GM23338 (cell line): Measurements from ENCODE around the gene KRTAP10-10. TPM values are rescaled to one million over a fixed set of nuclear protein-coding genes. Genes with fewer than 3 reads are reported as not detected.

Experiments used
- ATAC-seq: fragments of 200-7000 bp; cut with Tn5 transposase; 3 replicates; pipeline ENCODE4 v1.9.1; 2020
- DNase-seq: peaks from one replicate; pipeline ENCODE4 v3.0.0-alpha.2; 2015; ENCODE audit warnings: low spot score
- H2AFZ ChIP-seq: fragments of 200-600 bp; sonication (generic); 2 replicates; pipeline ENCODE4 v1.8.0; 2016; ENCODE audit warnings: antibody characterized with exemption, mild to moderate bottlenecking, moderate library complexity
- H3F3A ChIP-seq: fragments of 200-600 bp; sonication (generic); replicated peaks from 2 replicates; pipeline ENCODE4 v1.8.0; 2017; ENCODE audit warnings: antibody characterized with exemption, mixed run types, low read depth
- H3K27ac ChIP-seq: fragments of 200-600 bp; sonication (generic); 2 replicates; pipeline ENCODE4 v1.6.1; 2016; ENCODE audit warnings: low read depth
- H3K27me3 ChIP-seq: fragments of 200-600 bp; sonication (generic); 2 replicates; pipeline ENCODE4 v1.8.0; 2016; ENCODE audit warnings: mild to moderate bottlenecking, mixed run types, moderate library complexity; ENCODE audit not compliant: insufficient read depth
- H3K36me3 ChIP-seq: fragments of 200-600 bp; sonication (generic); 2 replicates; pipeline ENCODE4 v1.8.0; 2016; ENCODE audit warnings: mild to moderate bottlenecking; ENCODE audit not compliant: insufficient read depth
- H3K4me1 ChIP-seq: fragments of 200-600 bp; sonication (generic); 2 replicates; pipeline ENCODE4 v1.8.0; 2016; ENCODE audit warnings: mild to moderate bottlenecking, moderate library complexity; ENCODE audit not compliant: insufficient read depth
- H3K4me2 ChIP-seq: fragments of 200-600 bp; sonication (generic); 2 replicates; pipeline ENCODE4 v1.7.1; 2017; ENCODE audit warnings: mixed run types
- H3K4me3 ChIP-seq: fragments of 200-600 bp; sonication (generic); 2 replicates; pipeline ENCODE4 v1.6.1; 2016; ENCODE audit warnings: mixed run types
- H3K79me2 ChIP-seq: fragments of 200-600 bp; sonication (generic); replicated peaks from 2 replicates; pipeline ENCODE4 v1.8.0; 2017; ENCODE audit warnings: mild to moderate bottlenecking; ENCODE audit not compliant: insufficient read depth
- H3K9me2 ChIP-seq: fragments of 200-600 bp; sonication (generic); 2 replicates; pipeline ENCODE4 v1.8.0; 2017; ENCODE audit not compliant: insufficient read depth
- H4K20me1 ChIP-seq: fragments of 200-600 bp; sonication (generic); replicated peaks from 2 replicates; pipeline ENCODE4 v1.8.0; 2017; ENCODE audit warnings: mild to moderate bottlenecking; ENCODE audit not compliant: insufficient read depth
- H3K27ac Mint-ChIP-seq: 2 replicates; pipeline ENCODE4 v1.8.0; 2020; ENCODE audit warnings: inconsistent platforms, mild to moderate bottlenecking, moderate library complexity, mixed read lengths
- H3K27me3 Mint-ChIP-seq: 3 replicates; pipeline ENCODE4 v1.8.0; 2022; ENCODE audit warnings: low read depth, mild to moderate bottlenecking, moderate library complexity, mixed read lengths, inconsistent platforms; ENCODE audit not compliant: insufficient read depth, poor library complexity
- H3K36me3 Mint-ChIP-seq: 3 replicates; pipeline ENCODE4 v1.8.0; 2021; ENCODE audit warnings: low read depth, mild to moderate bottlenecking, inconsistent platforms, moderate library complexity, mixed read lengths
- H3K4me1 Mint-ChIP-seq: 3 replicates; pipeline ENCODE4 v1.8.0; 2020; ENCODE audit warnings: mild to moderate bottlenecking, inconsistent platforms, mixed read lengths
- H3K4me3 Mint-ChIP-seq: 3 replicates; pipeline ENCODE4 v1.8.0; 2021; ENCODE audit warnings: moderate library complexity, mild to moderate bottlenecking, inconsistent platforms, mixed read lengths
- H3K9me3 Mint-ChIP-seq: 3 replicates; pipeline ENCODE4 v1.8.0; 2020; ENCODE audit warnings: moderate library complexity, mild to moderate bottlenecking, inconsistent platforms, mixed read lengths
- CREB1 ChIP-seq: fragments of 250-450 bp; sonication (Bioruptor Pico); IDR thresholded peaks from 2 replicates; pipeline ENCODE4 v1.5.0; 2020; ENCODE audit warnings: low read depth, mild to moderate bottlenecking, moderate library complexity
- ETS1 ChIP-seq: IDR thresholded peaks from 2 replicates; pipeline ENCODE4 v1.6.1; 2016; ENCODE audit warnings: antibody characterized with exemption
- JUNB ChIP-seq: IDR thresholded peaks from one replicate; pipeline ENCODE4 v1.6.1; 2016; ENCODE audit warnings: antibody characterized with exemption; ENCODE audit not compliant: unreplicated experiment
- NANOG ChIP-seq: IDR thresholded peaks from 2 replicates; pipeline ENCODE4 v1.6.1; 2016; ENCODE audit warnings: antibody characterized with exemption, borderline replicate concordance
- POLR2AphosphoS5 ChIP-seq: IDR thresholded peaks from 2 replicates; pipeline ENCODE4 v1.6.1; 2016; ENCODE audit warnings: antibody characterized with exemption, low read depth
- REST ChIP-seq: IDR thresholded peaks from one replicate; pipeline ENCODE4 v1.6.1; 2018; ENCODE audit warnings: antibody characterized with exemption; ENCODE audit not compliant: unreplicated experiment
- STAT1 ChIP-seq: IDR thresholded peaks from one replicate; pipeline ENCODE4 v1.6.1; 2016; ENCODE audit warnings: antibody characterized with exemption; ENCODE audit not compliant: unreplicated experiment
- ZNF114 ChIP-seq: fragments of 250-450 bp; sonication (Bioruptor Pico); IDR thresholded peaks from 2 replicates; pipeline ENCODE4 v1.5.0; 2020; ENCODE audit warnings: mild to moderate bottlenecking, moderate library complexity
- ZNF331 ChIP-seq: fragments of 250-450 bp; sonication (Bioruptor Pico); IDR thresholded peaks from 2 replicates; pipeline ENCODE4 v1.5.0; 2020; ENCODE audit warnings: low read depth, mild to moderate bottlenecking, moderate library complexity
- polyA plus RNA-seq: library from polyadenylated mRNA; unstranded; fragments of >200 nt; fragmentation: Nextera tagmentation; extraction: Ambion mirVana; gene quantifications from 2 replicates; pipeline ENCODE4 v1.2.1, GENCODE V29; 2016
- total RNA-seq: library from RNA; depleted of rRNA; stranded (reverse); fragments of >200 nt; shearing (Covaris generic); gene quantifications from 2 replicates; pipeline ENCODE4 v1.2.3, GENCODE V29; 2014
- TF ChIP-seq, protein P1 (sequence below): fragments of 250-450 bp; sonication (Bioruptor Pico); IDR thresholded peaks from 2 replicates; pipeline ENCODE4 v1.5.0; 2020; ENCODE audit warnings: mild to moderate bottlenecking, moderate library complexity

KRTAP10-10 gene
- total and polyA plus RNA-seq, 2 experiments from 2014 or later: not detected

DNA sequence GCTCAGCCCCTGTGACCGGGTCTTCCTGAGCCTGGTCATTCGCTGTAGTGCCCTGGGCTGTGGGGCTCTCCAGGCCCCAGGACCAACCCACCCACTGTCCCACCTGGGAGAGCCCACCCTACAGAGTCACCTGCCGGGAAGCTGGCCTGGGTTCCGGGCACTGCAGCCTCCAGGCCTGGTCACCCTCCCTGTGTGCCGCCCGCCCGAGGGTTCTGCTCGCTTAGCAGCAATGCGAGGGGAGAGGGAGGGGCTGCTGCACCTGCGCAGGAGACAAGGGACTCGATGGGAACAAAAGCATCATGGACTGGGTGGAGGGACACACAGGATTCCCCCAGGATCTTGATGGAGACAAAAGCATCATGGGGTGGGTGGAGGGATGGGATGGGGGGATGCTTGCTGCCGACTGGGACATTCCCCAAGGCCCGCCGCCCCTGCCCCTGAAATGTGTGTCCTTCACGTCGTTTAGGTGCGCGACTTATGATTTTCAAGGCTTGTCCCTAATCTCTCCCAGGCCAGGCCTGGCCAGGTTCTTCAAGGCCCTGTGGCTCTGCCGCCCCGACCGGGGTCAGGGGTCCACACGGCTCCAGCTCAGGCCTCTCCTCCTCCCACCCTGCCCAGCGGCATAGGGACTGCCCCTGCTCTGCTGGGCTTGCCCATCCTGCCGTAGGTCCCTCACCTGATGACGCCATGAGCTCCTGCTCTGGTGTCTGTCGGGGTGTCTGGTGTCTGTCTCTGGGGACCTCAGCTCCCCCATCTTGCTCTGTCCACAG, 23.6 kb upstream of the KRTAP10-10 start:
- DNase-seq (no peak), ATAC-seq (no peak)
- H3K27ac Mint-ChIP-seq: no peak overlapping the region; the same call in 1 of the 2 replicates
- H3K4me1 Mint-ChIP-seq: peaks cover 19% of the 10 kb centered on the region
- Histone ChIP-seq H3K27ac (no peak overlapping the region), H3K79me2 (no peaks in the 10 kb centered on the region), H3K36me3 (0 out of 2 replicates have a peak, but pooled peaks cover 4% of the 10 kb centered on the region), H3K4me2 (no peak overlapping the region), H3F3A (no peaks in the 10 kb centered on the region), H3K4me3 (no peak overlapping the region), H3K4me1 (no peaks in the 10 kb centered on the region), H4K20me1 (no peaks in the 10 kb centered on the region), H2AFZ (no peak overlapping the region), H3K27me3 (no peaks in the 10 kb centered on the region), H3K9me2 (no peaks in the 10 kb centered on the region)
- peaks cover 43% of the 10 kb centered on the region for H3K9me3 Mint-ChIP-seq
- TF ChIP-seq STAT1 (no peak), ZNF114 (CRISPR knock-in tag) (no peak), JUNB (no peak), CREB1 (no peak), REST (no peak), NANOG (no peak), POLR2AphosphoS5 (no peak), ETS1 (no peak), ZNF331 (CRISPR knock-in tag) (no peak)
- TF ChIP-seq, protein P1, sequence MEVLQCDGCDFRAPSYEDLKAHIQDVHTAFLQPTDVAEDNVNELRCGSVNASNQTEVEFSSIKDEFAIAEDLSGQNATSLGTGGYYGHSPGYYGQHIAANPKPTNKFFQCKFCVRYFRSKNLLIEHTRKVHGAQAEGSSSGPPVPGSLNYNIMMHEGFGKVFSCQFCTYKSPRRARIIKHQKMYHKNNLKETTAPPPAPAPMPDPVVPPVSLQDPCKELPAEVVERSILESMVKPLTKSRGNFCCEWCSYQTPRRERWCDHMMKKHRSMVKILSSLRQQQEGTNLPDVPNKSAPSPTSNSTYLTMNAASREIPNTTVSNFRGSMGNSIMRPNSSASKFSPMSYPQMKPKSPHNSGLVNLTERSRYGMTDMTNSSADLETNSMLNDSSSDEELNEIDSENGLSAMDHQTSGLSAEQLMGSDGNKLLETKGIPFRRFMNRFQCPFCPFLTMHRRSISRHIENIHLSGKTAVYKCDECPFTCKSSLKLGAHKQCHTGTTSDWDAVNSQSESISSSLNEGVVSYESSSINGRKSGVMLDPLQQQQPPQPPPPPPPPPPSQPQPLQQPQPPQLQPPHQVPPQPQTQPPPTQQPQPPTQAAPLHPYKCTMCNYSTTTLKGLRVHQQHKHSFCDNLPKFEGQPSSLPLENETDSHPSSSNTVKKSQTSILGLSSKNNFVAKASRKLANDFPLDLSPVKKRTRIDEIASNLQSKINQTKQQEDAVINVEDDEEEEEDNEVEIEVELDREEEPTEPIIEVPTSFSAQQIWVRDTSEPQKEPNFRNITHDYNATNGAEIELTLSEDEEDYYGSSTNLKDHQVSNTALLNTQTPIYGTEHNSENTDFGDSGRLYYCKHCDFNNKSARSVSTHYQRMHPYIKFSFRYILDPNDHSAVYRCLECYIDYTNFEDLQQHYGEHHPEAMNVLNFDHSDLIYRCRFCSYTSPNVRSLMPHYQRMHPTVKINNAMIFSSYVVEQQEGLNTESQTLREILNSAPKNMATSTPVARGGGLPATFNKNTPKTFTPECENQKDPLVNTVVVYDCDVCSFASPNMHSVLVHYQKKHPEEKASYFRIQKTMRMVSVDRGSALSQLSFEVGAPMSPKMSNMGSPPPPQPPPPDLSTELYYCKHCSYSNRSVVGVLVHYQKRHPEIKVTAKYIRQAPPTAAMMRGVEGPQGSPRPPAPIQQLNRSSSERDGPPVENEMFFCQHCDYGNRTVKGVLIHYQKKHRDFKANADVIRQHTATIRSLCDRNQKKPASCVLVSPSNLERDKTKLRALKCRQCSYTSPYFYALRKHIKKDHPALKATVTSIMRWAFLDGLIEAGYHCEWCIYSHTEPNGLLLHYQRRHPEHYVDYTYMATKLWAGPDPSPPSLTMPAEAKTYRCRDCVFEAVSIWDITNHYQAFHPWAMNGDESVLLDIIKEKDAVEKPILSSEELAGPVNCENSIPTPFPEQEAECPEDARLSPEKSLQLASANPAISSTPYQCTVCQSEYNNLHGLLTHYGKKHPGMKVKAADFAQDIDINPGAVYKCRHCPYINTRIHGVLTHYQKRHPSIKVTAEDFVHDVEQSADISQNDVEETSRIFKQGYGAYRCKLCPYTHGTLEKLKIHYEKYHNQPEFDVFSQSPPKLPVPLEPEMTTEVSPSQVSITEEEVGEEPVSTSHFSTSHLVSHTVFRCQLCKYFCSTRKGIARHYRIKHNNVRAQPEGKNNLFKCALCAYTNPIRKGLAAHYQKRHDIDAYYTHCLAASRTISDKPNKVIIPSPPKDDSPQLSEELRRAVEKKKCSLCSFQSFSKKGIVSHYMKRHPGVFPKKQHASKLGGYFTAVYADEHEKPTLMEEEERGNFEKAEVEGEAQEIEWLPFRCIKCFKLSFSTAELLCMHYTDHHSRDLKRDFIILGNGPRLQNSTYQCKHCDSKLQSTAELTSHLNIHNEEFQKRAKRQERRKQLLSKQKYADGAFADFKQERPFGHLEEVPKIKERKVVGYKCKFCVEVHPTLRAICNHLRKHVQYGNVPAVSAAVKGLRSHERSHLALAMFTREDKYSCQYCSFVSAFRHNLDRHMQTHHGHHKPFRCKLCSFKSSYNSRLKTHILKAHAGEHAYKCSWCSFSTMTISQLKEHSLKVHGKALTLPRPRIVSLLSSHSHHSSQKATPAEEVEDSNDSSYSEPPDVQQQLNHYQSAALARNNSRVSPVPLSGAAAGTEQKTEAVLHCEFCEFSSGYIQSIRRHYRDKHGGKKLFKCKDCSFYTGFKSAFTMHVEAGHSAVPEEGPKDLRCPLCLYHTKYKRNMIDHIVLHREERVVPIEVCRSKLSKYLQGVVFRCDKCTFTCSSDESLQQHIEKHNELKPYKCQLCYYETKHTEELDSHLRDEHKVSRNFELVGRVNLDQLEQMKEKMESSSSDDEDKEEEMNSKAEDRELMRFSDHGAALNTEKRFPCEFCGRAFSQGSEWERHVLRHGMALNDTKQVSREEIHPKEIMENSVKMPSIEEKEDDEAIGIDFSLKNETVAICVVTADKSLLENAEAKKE: no peak
- no peak overlapping the region for H3K4me3 Mint-ChIP-seq
- H3K36me3 Mint-ChIP-seq: peaks cover 20% of the 10 kb centered on the region
- peaks cover 8% of the 10 kb centered on the region for H3K27me3 Mint-ChIP-seq
